ENCODE results near the gene CDK5R1.
"Not testable (repeated sequence)": the region's sequence is repeated elsewhere in the genome, so short reads cannot be mapped to it uniquely, and the experiment has no call there.

CDK5R1 gene

GRCh38 chr17:32486701-32487472 lies at the start of gene CDK5R1:
Gene CDK5R1, plus strand, starts transcription at chr17:32486993. Its CDS starts 628 bp downstream, at chr17:32487621.
- peak; percentile 37 for DNase-seq

GRCh38 chr17:32440722-32441121 lies 46.1 kb upstream of the CDK5R1 start:
- DNase-seq, result no peak

- DNase-seq, result no peak
Measured at GRCh38 chr17:32441886-32442285, 44.9 kb upstream of the CDK5R1 start.

GRCh38 chr17:32443827-32444300 lies 42.9 kb upstream of the CDK5R1 start:
- DNase-seq, result no peak

- peak; percentile 97 for DNase-seq
Measured at GRCh38 chr17:32444301-32445073, 42.3 kb upstream of the CDK5R1 start, which contains the start of gene PSMD11. Gene PSMD11, plus strand, starts transcription at chr17:32444510. Its CDS starts 14 bp downstream, at chr17:32444524.

GRCh38 chr17:32445074-32445415 lies 41.7 kb upstream of the CDK5R1 start:
- no peak for DNase-seq

- no peak for DNase-seq
Measured at GRCh38 chr17:32445497-32445896, 41.3 kb upstream of the CDK5R1 start.

GRCh38 chr17:32445971-32446370 lies 40.8 kb upstream of the CDK5R1 start:
- no peak for DNase-seq

- no peak for DNase-seq
Measured at GRCh38 chr17:32446949-32447348, 39.8 kb upstream of the CDK5R1 start.

GRCh38 chr17:32449963-32450362 lies 36.8 kb upstream of the CDK5R1 start:
- no peak for DNase-seq

- not testable (repeated sequence) for DNase-seq
Measured at GRCh38 chr17:32450379-32450778, 36.4 kb upstream of the CDK5R1 start.

- DNase-seq, result no peak
Measured at GRCh38 chr17:32451879-32452278, 34.9 kb upstream of the CDK5R1 start.

- DNase-seq, result no peak
Measured at GRCh38 chr17:32452281-32452680, 34.5 kb upstream of the CDK5R1 start.

GRCh38 chr17:32453370-32453769 lies 33.4 kb upstream of the CDK5R1 start:
- DNase-seq, result no peak

- DNase-seq, result no peak
Measured at GRCh38 chr17:32458371-32458770, 28.4 kb upstream of the CDK5R1 start.

GRCh38 chr17:32460054-32460453 lies 26.7 kb upstream of the CDK5R1 start:
- no peak for DNase-seq

- DNase-seq, result no peak
Measured at GRCh38 chr17:32461498-32461852, 25.3 kb upstream of the CDK5R1 start.

GRCh38 chr17:32461853-32462617 lies 24.8 kb upstream of the CDK5R1 start:
- DNase-seq, result peak; percentile 5

GRCh38 chr17:32463304-32463703 lies 23.5 kb upstream of the CDK5R1 start:
- no peak for DNase-seq

GRCh38 chr17:32464374-32464773 lies 22.4 kb upstream of the CDK5R1 start:
- DNase-seq, result no peak

GRCh38 chr17:32467949-32468348 lies 18.8 kb upstream of the CDK5R1 start:
- no peak for DNase-seq

- DNase-seq, result no peak
Measured at GRCh38 chr17:32470405-32471167, 16.2 kb upstream of the CDK5R1 start.

- no peak for DNase-seq
Measured at GRCh38 chr17:32471652-32472051, 15.1 kb upstream of the CDK5R1 start.
